ENCODE data around the gene LGALS1. TPM values are rescaled to one million over a fixed set of nuclear protein-coding genes. Genes with fewer than 3 reads are reported as not detected.

Gene LGALS1
- total RNA-seq, 2 experiments from 2014 or later, result 1,444 to 1,502 TPM

Other genes starting within 250 kb of the LGALS1 start
- gene ELFN2, start 248.2 kb upstream of the LGALS1 start, total RNA-seq, result under 1 TPM; 0.05 to 0.08 TPM
- 100 to 1,000 TPM; 227 to 232 TPM for gene MFNG, start 189.3 kb upstream of the LGALS1 start, total RNA-seq
- gene CARD10, start 156.2 kb upstream of the LGALS1 start, total RNA-seq, result under 1 TPM in 1 of 2 experiments, not detected in 1; 0.31 TPM
- gene CDC42EP1, start 115.2 kb upstream of the LGALS1 start, total RNA-seq, result under 1 TPM; 0.13 to 0.21 TPM
- gene LGALS2, start 95.5 kb upstream of the LGALS1 start, total RNA-seq, result not detected
- gene GGA1, start 66.8 kb upstream of the LGALS1 start, total RNA-seq, result 10 to 100 TPM; 66.3 to 69.5 TPM
- 100 to 1,000 TPM; 216 to 218 TPM for gene SH3BP1, start 36.0 kb upstream of the LGALS1 start, total RNA-seq
- 10 to 100 TPM; 31.5 to 33.5 TPM for gene PDXP, start 16.9 kb upstream of the LGALS1 start, total RNA-seq
- 10 to 100 TPM; 42.6 to 45.3 TPM for gene NOL12, start 10.7 kb downstream of the LGALS1 start, total RNA-seq
- gene TRIOBP, start 21.4 kb downstream of the LGALS1 start, total RNA-seq, result 10 to 100 TPM; 45.2 to 45.8 TPM
- gene GCAT, start 132.3 kb downstream of the LGALS1 start, total RNA-seq, result 10 to 100 TPM; 14.3 to 18.3 TPM
- gene GALR3, start 147.7 kb downstream of the LGALS1 start, total RNA-seq, result under 1 TPM in 1 of 2 experiments, not detected in 1; 0.24 TPM
- gene ANKRD54, start 168.7 kb downstream of the LGALS1 start, total RNA-seq, result 10 to 100 TPM; 28.6 to 29.9 TPM
- 100 to 1,000 TPM; 391 to 410 TPM for gene EIF3L, start 173.8 kb downstream of the LGALS1 start, total RNA-seq
- gene MICALL1, start 230.7 kb downstream of the LGALS1 start, total RNA-seq, result 10 to 100 TPM; 21.3 to 24.5 TPM